ENCODE data around the gene CABP2.
"Not testable (repeated sequence)": the region's sequence is repeated elsewhere in the genome, so short reads cannot be mapped to it uniquely, and the experiment has no call there.

Gene CABP2

DNA sequence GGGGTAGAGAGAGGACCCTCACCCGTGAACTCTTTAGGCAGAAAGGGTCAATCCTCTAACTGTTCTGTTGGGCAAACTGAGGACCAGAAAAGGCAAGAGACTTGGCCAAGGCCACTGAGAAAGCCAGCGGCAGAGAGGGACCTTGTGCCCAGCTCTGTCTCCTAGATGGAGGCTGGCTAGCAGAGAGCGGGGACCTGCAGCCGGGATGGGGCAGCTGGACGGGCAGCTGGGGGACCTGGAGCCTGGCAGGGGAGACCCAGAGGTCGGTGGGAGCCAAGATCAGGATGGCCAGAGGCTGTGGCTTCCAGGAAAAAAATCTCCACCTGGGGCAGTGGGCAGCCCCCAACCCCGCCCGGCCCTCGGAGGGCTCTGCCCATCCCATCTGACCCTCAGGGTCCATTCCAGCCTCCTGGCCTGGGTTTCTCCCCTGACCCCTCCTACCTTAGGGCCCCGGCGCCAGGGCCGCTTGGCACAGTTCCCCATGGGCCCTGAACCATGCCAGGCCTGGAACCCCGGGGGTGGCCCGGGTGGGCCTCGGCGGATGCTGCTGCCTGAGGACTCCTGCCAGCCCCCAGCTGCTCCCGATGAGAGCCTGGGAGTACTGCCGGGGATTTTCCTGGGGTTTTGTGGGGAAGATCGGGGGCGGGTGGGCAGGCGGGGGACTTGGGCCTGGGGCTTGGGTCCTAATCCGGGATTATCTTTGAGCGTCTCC is at the start of gene CABP2:
Gene CABP2, minus strand, starts transcription at position 603 of the 712 bp plus-strand sequence. Its CDS starts 120 bp downstream, at position 483.
- no peak for DNase-seq

GRCh38 chr11:67572747-67573419 is 49.6 kb upstream of the CABP2 start:
- DNase-seq, result peak; percentile 33

- no peak for DNase-seq
Measured at GRCh38 chr11:67572305-67572704, 49.1 kb upstream of the CABP2 start.

- DNase-seq, result no peak
Measured at GRCh38 chr11:67571443-67571842, 48.2 kb upstream of the CABP2 start.

- DNase-seq, result no peak
Measured at GRCh38 chr11:67564230-67564629, 41.0 kb upstream of the CABP2 start.

DNA sequence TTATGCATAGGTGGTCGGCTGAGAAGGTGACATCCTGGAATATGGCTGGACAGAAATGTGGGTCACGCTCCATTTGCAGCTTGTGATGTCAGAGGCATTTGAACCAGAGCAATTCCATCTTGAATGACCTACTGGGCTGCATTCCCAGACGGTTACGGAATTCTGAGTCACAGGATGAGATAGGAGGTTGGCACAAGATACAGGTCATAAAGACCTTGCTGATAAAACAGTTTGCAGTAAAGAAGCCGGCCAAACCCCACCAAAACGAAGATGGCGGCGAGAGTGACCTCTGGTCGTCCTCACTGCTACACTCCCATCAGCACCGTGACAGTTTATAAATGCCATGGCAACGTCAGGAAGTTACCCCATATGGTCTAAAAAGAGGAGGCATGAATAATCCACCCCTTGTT is 40.5 kb upstream of the CABP2 start:
- DNase-seq, result not testable (repeated sequence)

GRCh38 chr11:67562963-67563704 is 39.9 kb upstream of the CABP2 start:
- DNase-seq, result no peak

GRCh38 chr11:67561971-67562619 is 38.8 kb upstream of the CABP2 start:
- DNase-seq, result no peak

DNA sequence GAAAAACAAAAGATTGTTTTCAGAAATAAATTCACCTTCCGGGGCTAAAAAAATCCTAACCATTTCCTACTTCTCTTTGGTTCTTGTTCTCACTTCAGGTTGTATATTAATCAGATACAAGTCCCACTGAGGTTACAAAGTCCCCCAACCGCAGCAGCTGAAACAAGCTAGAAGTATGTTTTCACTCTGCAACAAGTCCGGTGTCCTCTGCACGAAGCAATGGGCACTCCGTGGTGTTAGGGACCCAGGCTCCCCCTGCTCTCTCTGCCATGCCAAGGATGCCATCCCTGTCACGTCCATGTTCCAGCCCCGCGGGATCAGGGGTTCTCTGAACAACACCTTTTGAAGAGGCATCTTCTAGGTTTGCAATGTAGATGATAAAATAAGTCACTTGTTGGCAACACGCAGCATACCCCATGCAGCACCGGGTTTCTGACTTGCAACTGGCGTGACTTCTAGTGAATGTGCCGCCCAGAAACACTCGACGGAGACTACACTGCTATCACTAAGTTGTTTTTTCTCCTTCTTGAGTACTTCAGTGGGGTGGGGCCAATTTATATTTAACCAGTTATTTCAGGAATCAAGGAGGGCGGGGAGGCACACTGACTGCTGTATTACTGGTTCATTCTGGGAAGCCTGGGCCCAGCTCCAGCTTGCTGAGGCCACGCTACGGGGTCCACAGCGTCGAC is 35.0 kb upstream of the CABP2 start:
- no peak for DNase-seq

DNA sequence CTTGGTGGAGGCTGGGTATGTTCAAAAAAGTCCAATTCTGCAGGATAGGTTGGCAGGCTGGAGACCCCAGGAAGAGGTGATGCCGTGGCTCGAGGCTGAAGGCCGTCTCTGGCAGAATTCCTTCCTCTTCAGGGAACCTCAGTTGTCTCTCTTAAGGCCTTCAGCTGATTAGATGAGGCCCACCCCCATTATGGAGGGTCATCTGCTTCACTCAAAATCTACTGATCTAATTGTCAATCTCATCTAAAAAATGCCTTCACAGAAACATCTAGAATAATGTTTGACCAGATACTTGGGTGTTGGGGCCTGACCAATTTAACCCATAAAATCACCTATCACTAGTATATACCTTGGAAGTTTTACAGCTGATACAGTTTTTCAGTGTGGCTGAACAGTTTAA is 33.0 kb upstream of the CABP2 start:
- DNase-seq, result no peak

GRCh38 chr11:67551697-67552096 is 28.5 kb upstream of the CABP2 start:
- not testable (repeated sequence) for DNase-seq

DNA sequence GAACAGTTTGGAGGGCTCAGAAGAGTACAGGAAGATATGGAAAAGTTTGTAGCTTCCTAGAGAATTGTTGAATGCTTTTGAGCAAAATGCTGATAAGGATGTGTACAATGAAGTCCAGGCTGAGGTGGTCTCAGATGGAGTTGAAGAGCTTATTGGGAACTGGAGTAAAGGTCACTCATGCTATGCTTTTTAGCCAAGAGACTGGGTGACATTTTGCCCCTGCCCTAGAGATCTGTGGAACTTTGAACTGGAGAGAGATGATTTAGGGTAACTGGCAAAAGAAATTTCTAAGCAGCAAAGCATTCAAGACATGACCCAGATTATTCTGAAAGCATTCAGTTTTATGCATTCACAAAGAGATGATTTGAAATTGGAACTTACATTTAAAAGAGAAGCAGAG is 27.9 kb upstream of the CABP2 start:
- DNase-seq, result no peak

GRCh38 chr11:67548555-67549110 is 25.4 kb upstream of the CABP2 start:
- DNase-seq, result no peak

DNA sequence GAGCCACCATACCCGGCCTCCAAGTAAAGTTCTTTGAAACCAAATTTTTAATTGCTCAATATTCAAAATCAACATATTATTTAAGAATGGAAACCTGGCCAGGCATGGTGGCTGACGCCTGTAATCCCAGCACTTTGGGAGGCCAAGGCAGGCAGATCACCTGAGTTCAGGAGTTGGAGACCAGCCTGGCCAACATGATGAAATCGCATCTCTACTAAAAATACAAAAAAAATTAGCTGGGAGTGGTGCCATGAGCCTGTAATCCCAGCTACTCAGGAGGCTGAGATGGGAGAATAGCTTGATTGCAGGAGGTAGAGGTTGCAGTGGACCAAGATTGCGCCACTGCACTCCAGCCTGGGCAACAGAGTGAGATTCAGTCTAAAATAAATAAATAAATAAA is 24.9 kb upstream of the CABP2 start:
- DNase-seq, result not testable (repeated sequence)

DNA sequence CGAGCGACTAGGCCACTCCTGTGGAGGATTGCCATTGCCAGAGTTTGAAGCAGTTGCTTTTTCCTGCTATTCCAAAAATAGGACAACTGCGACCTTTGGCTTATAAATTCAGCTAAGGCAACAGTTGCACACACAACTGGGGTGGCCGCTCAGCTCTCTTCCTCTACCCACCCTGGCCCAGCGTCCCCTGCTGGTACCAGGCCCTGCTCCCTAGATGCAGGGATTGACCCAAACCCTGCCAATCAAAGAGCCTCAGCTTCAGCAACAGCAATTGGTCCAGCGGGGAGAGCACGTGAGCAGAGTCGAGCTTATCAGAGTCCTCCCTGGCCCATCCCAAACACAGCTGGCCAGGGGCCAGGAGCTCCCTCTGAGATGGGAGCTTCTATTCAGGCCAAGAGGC is 22.0 kb upstream of the CABP2 start:
- no peak for DNase-seq

DNA sequence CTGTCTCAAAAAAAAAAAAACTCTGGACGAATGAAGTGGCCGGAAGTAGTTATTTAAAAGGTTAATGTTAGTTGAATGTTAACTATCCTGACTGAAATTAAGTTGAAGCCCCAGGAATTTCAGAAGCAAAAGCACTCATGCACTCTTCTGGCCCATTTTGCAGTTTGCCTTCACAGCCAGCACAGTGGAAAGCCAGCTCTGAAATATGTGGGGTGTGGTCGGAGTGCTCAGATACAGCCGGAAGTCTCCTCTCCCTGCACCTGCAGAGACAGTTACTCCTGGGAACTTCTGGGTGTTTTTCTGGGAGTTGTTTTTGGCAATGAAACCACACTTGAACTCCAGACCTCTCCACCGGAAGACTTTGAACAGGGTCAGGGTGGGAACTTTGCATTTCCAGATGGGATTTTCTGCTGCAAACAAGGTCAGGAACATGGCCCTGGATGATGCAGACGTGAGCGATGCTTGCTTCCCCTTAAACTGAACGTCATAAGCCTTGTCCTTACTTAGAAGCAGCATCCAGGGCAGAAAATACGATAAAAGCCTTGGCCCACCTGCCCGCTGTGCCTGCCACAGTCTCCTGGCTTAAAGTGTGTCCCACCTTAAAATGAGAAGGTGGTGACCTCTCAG is 21.5 kb upstream of the CABP2 start:
- DNase-seq, result no peak

DNA sequence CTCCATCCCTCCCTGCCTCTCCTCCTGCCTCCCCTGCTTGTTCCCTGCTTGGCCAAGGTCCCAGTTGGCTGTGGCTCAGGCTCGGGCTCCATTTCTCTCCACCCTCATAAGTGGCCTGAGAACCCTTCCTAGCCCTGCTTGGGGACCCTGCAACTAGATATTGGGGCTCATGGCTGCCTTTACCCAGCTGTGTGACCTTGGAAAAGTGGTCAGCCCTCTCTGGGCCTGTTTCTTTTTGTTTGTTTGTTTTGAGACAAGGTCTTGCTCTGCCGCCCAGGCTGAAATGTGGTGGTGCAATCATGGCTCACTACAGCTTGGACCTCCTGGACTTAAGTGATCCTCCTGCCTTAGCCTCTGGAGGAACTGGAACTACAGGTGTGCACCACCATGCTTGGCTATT is 20.3 kb upstream of the CABP2 start:
- DNase-seq, result no peak

GRCh38 chr11:67542971-67543370 is 19.7 kb upstream of the CABP2 start:
- no peak for DNase-seq

GRCh38 chr11:67542169-67542568 is 18.9 kb upstream of the CABP2 start:
- no peak for DNase-seq

DNA sequence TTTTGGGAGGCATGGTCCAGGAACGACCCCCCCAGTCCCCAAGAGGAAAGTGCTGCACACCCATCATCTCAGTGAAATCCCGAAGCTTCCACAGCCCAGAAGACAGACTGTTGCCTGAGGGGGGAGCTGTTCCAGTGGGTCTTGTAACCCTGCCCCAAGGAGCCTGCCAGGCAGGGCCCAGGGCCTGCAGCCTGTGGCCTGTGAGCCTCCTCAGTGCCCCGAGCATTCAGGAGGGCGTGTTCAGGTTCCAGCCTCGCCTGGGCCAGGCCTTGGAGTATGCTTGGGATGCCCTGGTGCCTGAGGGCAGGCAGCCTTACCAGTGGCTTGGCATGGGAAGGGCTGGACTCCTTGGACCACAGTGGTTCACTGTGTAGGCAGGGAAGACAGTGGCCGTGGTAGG is 18.0 kb upstream of the CABP2 start:
- DNase-seq, result no peak

GRCh38 chr11:67539550-67539949 is 16.3 kb upstream of the CABP2 start:
- no peak for DNase-seq
